K562 (cell line): ENCODE results near the gene ZKSCAN4. TPM values are rescaled to one million over a fixed set of nuclear protein-coding genes. Genes with fewer than 3 reads are reported as not detected.

Experiments used
- ATAC-seq: fragments of 200-7000 bp; cut with Tn5 transposase; 3 replicates; pipeline ENCODE4 v1.9.1; 2020; ENCODE audit warnings: moderate library complexity
- BruUV-seq: library from RNA; stranded (reverse); fragments of 400-500 nt; replicated peaks from 2 replicates; lab custom pipeline; 2021; lab: Mats Ljungman, UMichigan
- CTCF ChIA-PET: fragments of 300-600 bp; formaldehyde crosslinking; extraction: SDS; loops from one replicate; lab custom pipeline; 2021; ENCODE audit warnings: low intra/inter-chr PET ratio; lab: Yijun Ruan, JAX
- POLR2A ChIA-PET: fragments of 300-600, 350-650 bp; sonication (Branson Sonifier 250); formaldehyde crosslinking; extraction: SDS; loops from one replicate; lab custom pipeline; 2021; ENCODE audit warnings: antibody characterized with exemption, inconsistent platforms; lab: Yijun Ruan, JAX
- DNase-seq, 4 experiments: peaks; one replicate each; pipeline versions ENCODE4 v3.0.0 to v3.0.0-alpha.2; 2011 to 2018; ENCODE audit warnings: low spot score in 3 of 4, mixed read lengths in 3 of 4; ENCODE audit errors: extremely low read depth in 1 of 4
- FAIRE-seq: peaks from 2 replicates; lab custom pipeline; 2011; peaks lifted over from hg19 to GRCh38; lab: Jason Lieb, UNC
- H2AFZ ChIP-seq: 2 replicates; pipeline ENCODE4 v1.6.0; 2011; ENCODE audit warnings: low read depth, low read length, control low read depth, inconsistent platforms
- H3K27ac ChIP-seq: fragments of 200-600 bp; 3 replicates; pipeline ENCODE4 v1.8.0; 2011; ENCODE audit warnings: low read depth, mild to moderate bottlenecking, control low read depth, inconsistent platforms, low read length, moderate library complexity, mixed read lengths; ENCODE audit errors: extremely low read depth
- H3K27me3 ChIP-seq, 2 experiments: fragments of 300-600 bp in 1 of 2; 2 replicates in 1 of 2; 3 replicates in 1 of 2; pipeline versions ENCODE4 v1.6.0 to v1.8.0; 2011; ENCODE audit warnings: inconsistent platforms in 2 of 2, low read length in 2 of 2, mild to moderate bottlenecking in 1 of 2, mixed read lengths in 1 of 2, moderate library complexity in 1 of 2; ENCODE audit not compliant: control insufficient read depth in 2 of 2, insufficient read depth in 2 of 2
- H3K36me3 ChIP-seq: fragments of 300-600 bp; 3 replicates; pipeline ENCODE4 v1.8.0; 2011; ENCODE audit warnings: mild to moderate bottlenecking, low read length, inconsistent platforms; ENCODE audit not compliant: control insufficient read depth, insufficient read depth
- H3K4me1 ChIP-seq, 2 experiments: fragments of 200-600 bp in 1 of 2; replicated peaks in 1 of 2; 2 replicates in 1 of 2; 3 replicates in 1 of 2; pipeline versions ENCODE4 v1.5.1 to v1.8.0; 2011; ENCODE audit warnings: inconsistent platforms in 2 of 2, low read length in 2 of 2, mild to moderate bottlenecking in 1 of 2, mixed read lengths in 1 of 2, moderate library complexity in 1 of 2; ENCODE audit not compliant: control insufficient read depth in 2 of 2, insufficient read depth in 2 of 2
- H3K4me2 ChIP-seq: 2 replicates; pipeline ENCODE4 v1.6.1; 2011; ENCODE audit warnings: low read length, control low read depth, inconsistent platforms, mixed read lengths; ENCODE audit not compliant: insufficient read depth
- H3K4me3 ChIP-seq: fragments of 200-600 bp; sonication (generic), shearing (Covaris generic); 2 replicates; pipeline ENCODE4 v1.5.1; 2016; ENCODE audit warnings: control low read depth, inconsistent platforms
- H3K79me2 ChIP-seq: fragments of 200-600 bp; 3 replicates; pipeline ENCODE4 v1.8.0; 2011; ENCODE audit warnings: low read length, inconsistent platforms; ENCODE audit not compliant: control insufficient read depth, insufficient read depth
- H3K9ac ChIP-seq, 2 experiments: 2 replicates each; pipeline versions ENCODE4 v1.6.0 to v1.6.1; 2011; ENCODE audit warnings: low read depth in 2 of 2, low read length in 2 of 2, control low read depth in 1 of 2, inconsistent platforms in 1 of 2, mild to moderate bottlenecking in 1 of 2, mixed read lengths in 1 of 2; ENCODE audit not compliant: insufficient read depth in 1 of 2
- H3K9me1 ChIP-seq: one replicate; pipeline ENCODE4 v1.6.0; 2011; ENCODE audit warnings: inconsistent platforms, mild to moderate bottlenecking, low read length, moderate library complexity; ENCODE audit not compliant: control insufficient read depth, insufficient read depth
- H3K9me3 ChIP-seq: replicated peaks from 2 replicates; pipeline ENCODE4 v1.5.1; 2011; ENCODE audit warnings: low read depth, low read length, inconsistent platforms; ENCODE audit not compliant: control insufficient read depth, insufficient read depth
- H4K20me1 ChIP-seq: replicated peaks from 2 replicates; pipeline ENCODE4 v1.6.1; 2011; ENCODE audit warnings: low read length, inconsistent platforms, mixed read lengths; ENCODE audit not compliant: control insufficient read depth, insufficient read depth
- FIP1L1 ChIP-seq: fragments of 200-400 bp; formaldehyde crosslinking; IDR thresholded peaks from 2 replicates; pipeline ENCODE4 v1.6.1; 2018; ENCODE audit warnings: mild to moderate bottlenecking, low read depth, low read length; ENCODE audit not compliant: poor library complexity, severe bottlenecking
- PPARD ChIP-seq: fragments of 250-450 bp; sonication (Bioruptor Pico); IDR thresholded peaks from 2 replicates; pipeline ENCODE4 v1.8.0; 2022; ENCODE audit warnings: inconsistent platforms, mild to moderate bottlenecking, moderate library complexity
- RBM17 ChIP-seq: fragments of 200-400 bp; formaldehyde crosslinking; IDR thresholded peaks from 2 replicates; pipeline ENCODE4 v1.6.1; 2017; ENCODE audit warnings: low read depth, mild to moderate bottlenecking, low read length, borderline replicate concordance
- SAP30 ChIP-seq: fragments of 200-600 bp; sonication (generic); IDR thresholded peaks from 2 replicates; pipeline ENCODE4 v1.6.1; 2012; ENCODE audit warnings: borderline replicate concordance, low read depth, mild to moderate bottlenecking, moderate library complexity, low read length, control low read depth, inconsistent platforms; ENCODE audit not compliant: insufficient read depth, poor library complexity, severe bottlenecking
- TAL1 ChIP-seq: fragments of 450-650 bp; IDR thresholded peaks from 2 replicates; pipeline ENCODE4 v1.6.1; 2016; ENCODE audit warnings: mild to moderate bottlenecking
- TRIM25 ChIP-seq: fragments of 450-650 bp; IDR thresholded peaks from 2 replicates; pipeline ENCODE4 v1.7.0; 2016; ENCODE audit warnings: borderline replicate concordance
- ZNF140 ChIP-seq: fragments of 250-450 bp; sonication (Bioruptor Pico); IDR thresholded peaks from 2 replicates; pipeline ENCODE4 v1.8.0; 2021; ENCODE audit warnings: moderate library complexity, mild to moderate bottlenecking, inconsistent platforms
- ZNF696 ChIP-seq: fragments of 250-450 bp; sonication (Bioruptor Pico); conservative IDR thresholded peaks from 2 replicates; pipeline ENCODE4 v1.4.0; 2020; ENCODE audit warnings: mild to moderate bottlenecking, moderate library complexity
- WGBS: fragments of 100-300 bp; shearing (Covaris generic); methylation state at CpG from one replicate; pipeline ENCODE4 v1.1.6; 2016; ENCODE audit warnings: low coverage, mixed read lengths; ENCODE audit not compliant: insufficient coverage; ENCODE audit errors: missing lambda C conversion rate; 5-methylcytosine and 5-hydroxymethylcytosine counted together
- in situ Hi-C: fragments of 300-500 bp; cut with MboI; formaldehyde crosslinking; loops from 4 replicates; pipeline ENCODE4 v1.15.0; 2018; ENCODE audit warnings: inconsistent platforms, mixed read lengths
- intact Hi-C: fragments of 100-400 bp; cut with micrococcal nuclease; formaldehyde crosslinking; loops from 2 replicates; pipeline ENCODE4 v1.14.2; 2022
- polyA plus RNA-seq, 8 experiments: library from polyadenylated mRNA; depleted of rRNA in 4 of 8; stranded (reverse) in 5 of 8; unstranded in 3 of 8; fragments of >200 nt; fragmentation: Nextera tagmentation in 2 of 8; fragmentation: Illumina TruSeq in 1 of 8; extraction: Ambion mirVana in 2 of 8; extraction: Trizol in 1 of 8; gene quantifications; 2 replicates each; pipeline versions ENCODE4 v1.2.1 to v1.2.3, GENCODE V29; 2011 to 2014; ENCODE audit warnings: inconsistent platforms in 1 of 8, missing spikeins in 1 of 8
- total RNA-seq, 7 experiments: library from RNA; depleted of rRNA in 6 of 7; stranded (reverse); fragments of >200 nt in 6 of 7; fragmentation: Illumina TruSeq in 2 of 7; extraction: Trizol in 2 of 7; gene quantifications; 2 replicates each; pipeline versions ENCODE4 v1.2.1 to v1.2.3, GENCODE V29; 2011 to 2021; ENCODE audit warnings: low replicate concordance in 1 of 7
- TF ChIP-seq, protein P1 (sequence below): fragments of 450-650 bp; IDR thresholded peaks from 2 replicates; pipeline ENCODE4 v1.6.1; 2016; ENCODE audit warnings: missing biosample characterization, missing genetic modification characterization
- TF ChIP-seq, protein P2 (sequence below): fragments of 450-650 bp; formaldehyde crosslinking; IDR thresholded peaks from 2 replicates; pipeline ENCODE4 v1.4.0; 2022; ENCODE audit warnings: missing genetic modification characterization

ZKSCAN4 gene
- total and polyA plus RNA-seq, 9 of the 15 experiments (the other 6 are each of a cell fraction or from before 2014, with no cell fraction given), result 1.2 to 5.3 (median 4.7) TPM

- in situ Hi-C loops, result no loop called here
- CTCF ChIA-PET, result no interaction called here
- TF ChIP-seq FIP1L1 (no peak), RBM17 (no peak), ZNF696 (CRISPR knock-in tag) (no peak), TRIM25 (no peak), PPARD (CRISPR knock-in tag) (no peak), SAP30 (no peak), ZNF140 (CRISPR knock-in tag) (no peak), TAL1 (no peak)
- TF ChIP-seq, protein P1, sequence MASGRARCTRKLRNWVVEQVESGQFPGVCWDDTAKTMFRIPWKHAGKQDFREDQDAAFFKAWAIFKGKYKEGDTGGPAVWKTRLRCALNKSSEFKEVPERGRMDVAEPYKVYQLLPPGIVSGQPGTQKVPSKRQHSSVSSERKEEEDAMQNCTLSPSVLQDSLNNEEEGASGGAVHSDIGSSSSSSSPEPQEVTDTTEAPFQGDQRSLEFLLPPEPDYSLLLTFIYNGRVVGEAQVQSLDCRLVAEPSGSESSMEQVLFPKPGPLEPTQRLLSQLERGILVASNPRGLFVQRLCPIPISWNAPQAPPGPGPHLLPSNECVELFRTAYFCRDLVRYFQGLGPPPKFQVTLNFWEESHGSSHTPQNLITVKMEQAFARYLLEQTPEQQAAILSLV, result no peak
- TF ChIP-seq, protein P2, sequence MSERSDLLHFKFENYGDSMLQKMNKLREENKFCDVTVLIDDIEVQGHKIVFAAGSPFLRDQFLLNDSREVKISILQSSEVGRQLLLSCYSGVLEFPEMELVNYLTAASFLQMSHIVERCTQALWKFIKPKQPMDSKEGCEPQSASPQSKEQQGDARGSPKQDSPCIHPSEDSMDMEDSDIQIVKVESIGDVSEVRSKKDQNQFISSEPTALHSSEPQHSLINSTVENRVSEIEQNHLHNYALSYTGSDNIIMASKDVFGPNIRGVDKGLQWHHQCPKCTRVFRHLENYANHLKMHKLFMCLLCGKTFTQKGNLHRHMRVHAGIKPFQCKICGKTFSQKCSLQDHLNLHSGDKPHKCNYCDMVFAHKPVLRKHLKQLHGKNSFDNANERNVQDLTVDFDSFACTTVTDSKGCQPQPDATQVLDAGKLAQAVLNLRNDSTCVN (CRISPR knock-in tag), result no peak
Observed at GRCh38 chr6:28200020-28200419, 52.0 kb downstream of the ZKSCAN4 start.

More at GRCh38 chr6:28200020-28200419, 52.0 kb downstream of the ZKSCAN4 start:
- Histone ChIP-seq H3K27ac (no peak overlapping the region), H3K27me3 (no peaks in the 10 kb centered on the region), H3K9me1 (no peaks in the 10 kb centered on the region), H4K20me1 (no peaks in the 10 kb centered on the region), H3K4me2 (no peak overlapping the region), H3K9ac (no peak overlapping the region), H3K79me2 (no peaks in the 10 kb centered on the region), H3K9me3 (0 out of 2 replicates have a peak, but pooled peaks cover 3% of the 10 kb centered on the region), H3K36me3 (no peaks in the 10 kb centered on the region), H3K4me1 (no peaks in the 10 kb centered on the region), H2AFZ (no peak overlapping the region), H3K4me3 (no peak overlapping the region)
- intact Hi-C loops, result no loop called here
- DNase-seq, result no peak
- no peak for ATAC-seq
- BruUV-seq, result no TSS peak
- 28% methylated on average over 1 of the region's 1 CpG for WGBS
- no peak for FAIRE-seq
- POLR2A ChIA-PET, result no interaction called here
